HepG2 (cell line): Measurements from ENCODE around the gene SLC22A31. TPM values are rescaled to one million over a fixed set of nuclear protein-coding genes. Genes with fewer than 3 reads are reported as not detected.

ENCODE experiments used
- DR1 ChIP-seq: sonication (generic); formaldehyde crosslinking; IDR thresholded peaks from 2 replicates; pipeline ENCODE4 v1.8.0; 2021; ENCODE audit warnings: mild to moderate bottlenecking, missing genetic modification reagents, inconsistent platforms
- FOSL2 ChIP-seq: sonication (generic); formaldehyde crosslinking; IDR thresholded peaks from 2 replicates; pipeline ENCODE4 v1.4.0; 2020; ENCODE audit warnings: missing genetic modification reagents
- FOXO1 ChIP-seq: sonication (generic); formaldehyde crosslinking; IDR thresholded peaks from 2 replicates; pipeline ENCODE4 v1.4.0; 2020; ENCODE audit warnings: missing genetic modification reagents
- HDAC2 ChIP-seq: sonication (generic); formaldehyde crosslinking; IDR thresholded peaks from 2 replicates; pipeline ENCODE4 v1.4.0; 2020; ENCODE audit warnings: missing genetic modification reagents
- HNF1A ChIP-seq, 2 experiments: sonication (generic) in 1 of 2; formaldehyde crosslinking in 1 of 2; IDR thresholded peaks; 2 replicates each; pipeline versions ENCODE4 v1.4.0 to v1.6.1; 2016 to 2020; ENCODE audit warnings: borderline replicate concordance in 1 of 2, low read depth in 1 of 2, mild to moderate bottlenecking in 1 of 2, missing genetic modification reagents in 1 of 2
- NCOR1 ChIP-seq: fragments of 200-600 bp; sonication (generic); IDR thresholded peaks from 2 replicates; pipeline ENCODE4 v1.7.0; 2017; ENCODE audit warnings: antibody characterized with exemption, low read length, borderline replicate concordance
- NFKBIZ ChIP-seq: IDR thresholded peaks from 2 replicates; pipeline ENCODE4 v1.6.1; 2018; ENCODE audit warnings: missing genetic modification reagents, missing compliant biosample characterization
- NR2C2 ChIP-seq: sonication (generic); formaldehyde crosslinking; IDR thresholded peaks from 2 replicates; pipeline ENCODE4 v1.4.0; 2020; ENCODE audit warnings: missing genetic modification reagents, mild to moderate bottlenecking, moderate library complexity, borderline replicate concordance
- PATZ1 ChIP-seq: sonication (generic); formaldehyde crosslinking; IDR thresholded peaks from 2 replicates; pipeline ENCODE4 v1.4.0; 2020; ENCODE audit warnings: missing genetic modification reagents
- RARA ChIP-seq: IDR thresholded peaks from 2 replicates; pipeline ENCODE4 v1.6.1; 2016; ENCODE audit warnings: missing genetic modification reagents, missing compliant biosample characterization
- RFXAP ChIP-seq: sonication (generic); formaldehyde crosslinking; IDR thresholded peaks from 2 replicates; pipeline ENCODE4 v1.4.0; 2020; ENCODE audit warnings: missing genetic modification reagents, borderline replicate concordance
- SIN3A ChIP-seq: IDR thresholded peaks from 2 replicates; pipeline ENCODE4 v1.6.1; 2011; ENCODE audit warnings: low read depth, mild to moderate bottlenecking, control low read depth, low read length, borderline replicate concordance
- SIN3B ChIP-seq: fragments of 150-350 bp; IDR thresholded peaks from 2 replicates; pipeline ENCODE4 v1.6.1; 2014; ENCODE audit warnings: low read length
- SKI ChIP-seq: fragments of 450-650 bp; IDR thresholded peaks from one replicate; pipeline ENCODE4 v1.6.1; 2018; ENCODE audit warnings: mild to moderate bottlenecking; ENCODE audit not compliant: partially characterized antibody
- SOX13 ChIP-seq, 3 experiments: fragments of 450-650 bp in 1 of 3; sonication (generic) in 1 of 3; formaldehyde crosslinking in 1 of 3; IDR thresholded peaks in 2 of 3; conservative IDR thresholded peaks in 1 of 3; 2 replicates each; pipeline versions ENCODE4 v1.5.0 to v1.6.1; 2016 to 2020; ENCODE audit warnings: antibody characterized with exemption in 1 of 3, mild to moderate bottlenecking in 1 of 3, missing compliant biosample characterization in 1 of 3, missing genetic modification reagents in 1 of 3, moderate library complexity in 1 of 3
- TARDBP ChIP-seq: sonication (generic); formaldehyde crosslinking; IDR thresholded peaks from 2 replicates; pipeline ENCODE4 v1.8.0; 2022; ENCODE audit warnings: mild to moderate bottlenecking, missing genetic modification reagents
- TFE3 ChIP-seq: IDR thresholded peaks from 2 replicates; pipeline ENCODE4 v1.6.1; 2016
- ZFP36 ChIP-seq: fragments of 150-350 bp; IDR thresholded peaks from 2 replicates; pipeline ENCODE4 v1.6.1; 2018; ENCODE audit warnings: borderline replicate concordance, low read length, low read depth; ENCODE audit not compliant: partially characterized antibody
- ZNF264 ChIP-seq: sonication (generic); formaldehyde crosslinking; IDR thresholded peaks from 2 replicates; pipeline ENCODE4 v1.4.0; 2020; ENCODE audit warnings: missing genetic modification reagents
- ZNF605 ChIP-seq: sonication (generic); formaldehyde crosslinking; IDR thresholded peaks from 2 replicates; pipeline ENCODE4 v1.8.0; 2022; ENCODE audit warnings: mild to moderate bottlenecking, missing genetic modification reagents
- ZNF761 ChIP-seq: sonication (generic); formaldehyde crosslinking; conservative IDR thresholded peaks from 2 replicates; pipeline ENCODE4 v1.4.0; 2020; ENCODE audit warnings: mild to moderate bottlenecking, missing genetic modification reagents
- polyA plus RNA-seq, 8 experiments: library from polyadenylated mRNA; depleted of rRNA in 3 of 8; stranded (reverse) in 7 of 8; unstranded in 1 of 8; fragments of >200 nt; fragmentation: Illumina TruSeq in 4 of 8; extraction: Trizol in 4 of 8; gene quantifications; 2 replicates each; pipeline versions ENCODE4 v1.2.1 to v1.2.3, GENCODE V29; 2011 to 2016; ENCODE audit warnings: low read depth in 4 of 8, missing spikeins in 1 of 8, mixed read lengths in 1 of 8; ENCODE audit not compliant: insufficient read depth in 1 of 8
- total RNA-seq, 5 experiments: library from RNA; depleted of rRNA; stranded (reverse); fragments of >200 nt; fragmentation: Illumina TruSeq; extraction: Trizol; gene quantifications; 2 replicates each; pipeline ENCODE4 v1.2.3, GENCODE V29; 2016; ENCODE audit warnings: low read depth in 1 of 5

SLC22A31 gene
- total and polyA plus RNA-seq, 2 of the 13 experiments (the other 11 are each of a cell fraction or from before 2014, with no cell fraction given), result 67.3 to 83.3 TPM

GRCh38 chr16:89197633-89198416 lies 2.5 kb downstream of the SLC22A31 start (continued):
- peak; percentile 75 for TF ChIP-seq TFE3 (CRISPR knock-in tag)
- peak; percentile 50 for TF ChIP-seq ZNF605
- peak; percentile 83 for TF ChIP-seq RARA (CRISPR knock-in tag)
- TF ChIP-seq HNF1A (IDR thresholded peaks at IDR 0.05; ENCODE audit: low read depth), result 0 out of 2 replicates have a peak, but pooled peaks have one; percentile 24
- peak; percentile 86; the same call in 1 of the 2 replicates for TF ChIP-seq HNF1A (CRISPR knock-in tag; IDR thresholded peaks at IDR 0.05; ENCODE audit: borderline replicate concordance)
- TF ChIP-seq NR2C2 (CRISPR knock-in tag), result peak; percentile 86
- peak; percentile 70; the same call in 1 of the 2 replicates for TF ChIP-seq SIN3A
- no peak for TF ChIP-seq SIN3B
- TF ChIP-seq HDAC2, result peak; percentile 91
- peak; percentile 63; the same call in 1 of the 2 replicates for TF ChIP-seq NFKBIZ (CRISPR knock-in tag)
- peak; percentile 90 for TF ChIP-seq FOXO1
- TF ChIP-seq TARDBP, result peak; percentile 76; the same call in 1 of the 2 replicates
- TF ChIP-seq RFXAP (CRISPR knock-in tag), result peak; percentile 12; the same call in 1 of the 2 replicates
- TF ChIP-seq FOSL2 (CRISPR knock-in tag), result peak; percentile 70; the same call in 1 of the 2 replicates
- TF ChIP-seq DR1 (CRISPR knock-in tag), result peak; percentile 66
- TF ChIP-seq NCOR1, result peak; percentile 74; the same call in 1 of the 2 replicates
- TF ChIP-seq ZFP36, result peak; percentile 91
- TF ChIP-seq PATZ1 (CRISPR knock-in tag), result peak; percentile 99
- peak; percentile 54; the same call in 1 of the 2 replicates for TF ChIP-seq ZNF761 (CRISPR knock-in tag)
- peak; percentile 94 for TF ChIP-seq SKI
- peak; percentile 91 for TF ChIP-seq SOX13 (IDR thresholded peaks at IDR 0.05)
- peak in 1 of 2 experiments; percentile 99; a peak in 2 of 4 replicates for TF ChIP-seq SOX13 (CRISPR knock-in tag; conservative IDR thresholded peaks at IDR 0.05 in 1 of 2, IDR thresholded peaks at IDR 0.05 in 1 of 2)
- peak; percentile 63; the same call in 1 of the 2 replicates for TF ChIP-seq ZNF264 (CRISPR knock-in tag)
